Endothelial cell of umbilical vein (primary cell): ENCODE data around the gene DDX27. TPM values are rescaled to one million over a fixed set of nuclear protein-coding genes. Genes with fewer than 3 reads are reported as not detected.

Experiments
- BruUV-seq: library from RNA; stranded (reverse); fragments of 400-500 nt; replicated peaks from 2 replicates; lab custom pipeline; 2021; lab: Mats Ljungman, UMichigan
- CTCF ChIA-PET: fragments of 300-600, 350-600 bp; sonication (Branson Sonifier 250); formaldehyde crosslinking; loops from one replicate; lab custom pipeline; 2021; ENCODE audit warnings: antibody characterized with exemption, inconsistent platforms; lab: Charles Lee
- POLR2A ChIA-PET: fragments of 300-600, 350-600 bp; sonication (Branson Sonifier 250); formaldehyde crosslinking; loops from one replicate; lab custom pipeline; 2021; ENCODE audit warnings: antibody characterized with exemption, inconsistent platforms; lab: Charles Lee
- DNase-seq: peaks from one replicate; pipeline ENCODE4 v3.0.0-alpha.2; 2011; ENCODE audit warnings: low read depth, low spot score
- FAIRE-seq: peaks from 2 replicates; lab custom pipeline; 2011; peaks lifted over from hg19 to GRCh38; lab: Jason Lieb, UNC
- H2AFZ ChIP-seq: 2 replicates; pipeline ENCODE4 v1.6.0; 2012; ENCODE audit warnings: low read depth, low read length, control low read depth, inconsistent platforms
- H3K27ac ChIP-seq: 2 replicates; pipeline ENCODE4 v1.5.1; 2011; ENCODE audit warnings: low read depth, mild to moderate bottlenecking, control low read depth, low read length, moderate library complexity; ENCODE audit not compliant: insufficient read depth
- H3K27me3 ChIP-seq, 2 experiments: 2 replicates each; pipeline versions ENCODE4 v1.6.0 to v1.6.1; 2011; ENCODE audit warnings: low read length in 2 of 2, mixed read lengths in 1 of 2; ENCODE audit not compliant: control insufficient read depth in 2 of 2, insufficient read depth in 2 of 2
- H3K36me3 ChIP-seq, 2 experiments: 2 replicates in 1 of 2; 3 replicates in 1 of 2; pipeline ENCODE4 v1.5.1; 2011; ENCODE audit warnings: low read length in 2 of 2, mild to moderate bottlenecking in 1 of 2, moderate library complexity in 1 of 2; ENCODE audit not compliant: control insufficient read depth in 2 of 2, insufficient read depth in 2 of 2; ENCODE audit errors: extremely low read depth in 1 of 2
- H3K4me1 ChIP-seq: 3 replicates; pipeline ENCODE4 v1.5.1; 2011; ENCODE audit warnings: mild to moderate bottlenecking, low read length; ENCODE audit not compliant: control insufficient read depth, insufficient read depth; ENCODE audit errors: extremely low read depth
- H3K4me2 ChIP-seq: 2 replicates; pipeline ENCODE4 v1.6.1; 2011; ENCODE audit warnings: low read length, control low read depth, mixed read lengths; ENCODE audit not compliant: insufficient read depth
- H3K4me3 ChIP-seq, 3 experiments: fragments of 200-600 bp in 1 of 3; sonication (generic), shearing (Covaris generic) in 1 of 3; replicated peaks in 1 of 3; 2 replicates each; pipeline ENCODE4 v1.5.1; 2011 to 2016; ENCODE audit warnings: control low read depth in 3 of 3, low read length in 3 of 3, mild to moderate bottlenecking in 2 of 3, inconsistent platforms in 1 of 3, low read depth in 1 of 3, moderate library complexity in 1 of 3; ENCODE audit not compliant: insufficient read depth in 1 of 3
- H3K79me2 ChIP-seq: 2 replicates; pipeline ENCODE4 v1.6.0; 2012; ENCODE audit warnings: low read length, inconsistent platforms; ENCODE audit not compliant: control insufficient read depth, insufficient read depth
- H3K9ac ChIP-seq: replicated peaks from 2 replicates; pipeline ENCODE3; 2011; ENCODE audit warnings: low read length, control low read depth; ENCODE audit not compliant: insufficient read depth; ENCODE audit errors: extremely low read depth
- H3K9me1 ChIP-seq: replicated peaks from 3 replicates; pipeline ENCODE4 v1.6.0; 2011; ENCODE audit warnings: mild to moderate bottlenecking, low read length; ENCODE audit not compliant: control insufficient read depth, insufficient read depth; ENCODE audit errors: extremely low read depth
- H3K9me3 ChIP-seq: replicated peaks from 2 replicates; pipeline ENCODE4 v1.5.1; 2012; ENCODE audit warnings: low read length, inconsistent platforms; ENCODE audit not compliant: control insufficient read depth, insufficient read depth
- H4K20me1 ChIP-seq: replicated peaks from 2 replicates; pipeline ENCODE3; 2011; ENCODE audit warnings: mild to moderate bottlenecking, low read length; ENCODE audit not compliant: control insufficient read depth, insufficient read depth; ENCODE audit errors: extremely low read depth
- CTCF ChIP-seq, 2 donors: IDR thresholded peaks; 1 replicate in 1 of 2; 2 replicates in 1 of 2; pipeline ENCODE4 v1.5.1; 2011; ENCODE audit warnings: low read length in 2 of 2, mild to moderate bottlenecking in 2 of 2, moderate library complexity in 2 of 2, control low read depth in 1 of 2, inconsistent platforms in 1 of 2, low read depth in 1 of 2; ENCODE audit not compliant: insufficient read depth in 1 of 2; ENCODE audit errors: extremely low read depth in 1 of 2
- EZH2 ChIP-seq: IDR thresholded peaks from 2 replicates; pipeline ENCODE4 v1.6.1; 2012; ENCODE audit warnings: borderline replicate concordance, low read depth, mild to moderate bottlenecking, moderate library complexity, low read length, inconsistent platforms; ENCODE audit not compliant: severe bottlenecking
- FOS ChIP-seq: IDR thresholded peaks from 2 replicates; pipeline ENCODE4 v1.6.1; 2011; ENCODE audit warnings: mild to moderate bottlenecking, low read length, moderate library complexity, borderline replicate concordance; ENCODE audit not compliant: insufficient read depth
- GATA2 ChIP-seq: IDR thresholded peaks from 2 replicates; pipeline ENCODE4 v1.7.0; 2011; ENCODE audit warnings: low read depth, mild to moderate bottlenecking, moderate library complexity, mixed read lengths, low read length; ENCODE audit not compliant: insufficient read length, insufficient read depth
- JUN ChIP-seq: IDR thresholded peaks from 2 replicates; pipeline ENCODE4 v1.6.1; 2011; ENCODE audit warnings: borderline replicate concordance, low read depth; ENCODE audit not compliant: insufficient read length, insufficient read depth
- MAX ChIP-seq: IDR thresholded peaks from 2 replicates; pipeline ENCODE4 v1.6.1; 2011; ENCODE audit not compliant: insufficient read depth, insufficient read length
- POLR2A ChIP-seq: IDR thresholded peaks from 2 replicates; pipeline ENCODE4 v1.6.1; 2012; ENCODE audit warnings: low read depth, mild to moderate bottlenecking, control low read depth, low read length
- POLR2AphosphoS5 ChIP-seq: IDR thresholded peaks from 2 replicates; pipeline ENCODE4 v1.6.1; 2012; ENCODE audit warnings: low read depth, mild to moderate bottlenecking, control low read depth, low read length, moderate library complexity; ENCODE audit not compliant: insufficient read depth
- dilution Hi-C: fragments of 300-500 bp; cut with MboI; formaldehyde crosslinking; loops from one replicate; pipeline ENCODE4 v1.15.0; 2019; ENCODE audit warnings: low sequenced_read_pairs; ENCODE audit not compliant: extremely low pct_ligation_motif_present
- intact Hi-C: fragments of 100-400 bp; cut with micrococcal nuclease; formaldehyde crosslinking; loops from one replicate; pipeline ENCODE4 v1.10.0; 2022
- polyA plus RNA-seq, 4 experiments: library from polyadenylated mRNA; depleted of rRNA in 3 of 4; stranded (reverse) in 3 of 4; unstranded in 1 of 4; fragments of >200 nt; gene quantifications; 2 replicates each; pipeline versions ENCODE4 v1.2.1 to v1.2.3, GENCODE V29; 2011 to 2012; ENCODE audit warnings: missing spikeins in 1 of 4
- total RNA-seq: library from RNA; stranded (reverse); gene quantifications from 2 replicates; pipeline ENCODE4 v1.2.3, GENCODE V29; 2021

DDX27 gene
- total and polyA plus RNA-seq, 2 donors (not counting 3 experiments of a cell fraction or from before 2014, with no cell fraction given): 24.0 to 25.7 TPM

GRCh38 chr20:49275216-49275615 is 56.0 kb downstream of the DDX27 start:
- POLR2A ChIA-PET: no interaction called here
- no peaks in the 10 kb centered on the region for H3K27me3 ChIP-seq
- CTCF ChIA-PET: no interaction called here
- TF ChIP-seq POLR2AphosphoS5: no peak
- no peak for TF ChIP-seq MAX
- no peak for TF ChIP-seq JUN
- no peak for TF ChIP-seq POLR2A
- no peak for TF ChIP-seq CTCF (IDR thresholded peaks at IDR 0.05; ENCODE audit: extremely low read depth in 1 of 2, insufficient read depth in 1 of 2, low read depth in 1 of 2, low read length in 2 of 2)
- no peak for TF ChIP-seq EZH2
- no peak for TF ChIP-seq GATA2
- no peak for TF ChIP-seq FOS
- H3K36me3 ChIP-seq: peaks cover 18 to 24% of the 10 kb centered on the region in 2 experiments
- dilution Hi-C loops (no loop called here), intact Hi-C loops (no loop called here)
- H3K4me3 ChIP-seq: no peak overlapping the region
- peaks cover 18% of the 10 kb centered on the region for H3K4me1 ChIP-seq
- no peak overlapping the region for H2AFZ ChIP-seq
- H3K9ac ChIP-seq: no peak overlapping the region
- H3K9me1 ChIP-seq: no peaks in the 10 kb centered on the region
- H4K20me1 ChIP-seq: peaks cover 6% of the 10 kb centered on the region
- no peaks in the 10 kb centered on the region for H3K9me3 ChIP-seq
- no peak for FAIRE-seq
- no TSS peak for BruUV-seq
- no peak overlapping the region for H3K27ac ChIP-seq
- no peak overlapping the region for H3K4me2 ChIP-seq
- peaks cover 78% of the 10 kb centered on the region for H3K79me2 ChIP-seq
- no peak for DNase-seq
